ENCODE measurements around the gene OSBPL1A.

- TF ChIP-seq CTCF (IDR thresholded peaks at IDR 0.05) (no peak), POLR2A (IDR thresholded peaks at IDR 0.05) (no peak)
These were observed 236.3 kb downstream of the OSBPL1A start for GRCh38 chr18:24161304-24161703.

All from lower leg skin (tissue), 3 donors.